GM19238 (cell line): ENCODE measurements around the gene ANXA6.
A peak's percentile ranks its signal among the peaks of the same experiment; 100 is the strongest.
"Not testable (repeated sequence)": the region's sequence is repeated elsewhere in the genome, so short reads cannot be mapped to it uniquely, and the experiment has no call there.

ENCODE experiments used
- DNase-seq: peaks from one replicate; pipeline ENCODE4 v3.0.0; 2011; ENCODE audit warnings: low spot score; ENCODE audit not compliant: insufficient read length

The ANXA6 gene

GRCh38 chr5:151181818-151182523 is 24.4 kb upstream of the ANXA6 start:
- DNase-seq, result no peak

- no peak for DNase-seq
Observed at GRCh38 chr5:151180291-151180690, 22.7 kb upstream of the ANXA6 start.

DNA sequence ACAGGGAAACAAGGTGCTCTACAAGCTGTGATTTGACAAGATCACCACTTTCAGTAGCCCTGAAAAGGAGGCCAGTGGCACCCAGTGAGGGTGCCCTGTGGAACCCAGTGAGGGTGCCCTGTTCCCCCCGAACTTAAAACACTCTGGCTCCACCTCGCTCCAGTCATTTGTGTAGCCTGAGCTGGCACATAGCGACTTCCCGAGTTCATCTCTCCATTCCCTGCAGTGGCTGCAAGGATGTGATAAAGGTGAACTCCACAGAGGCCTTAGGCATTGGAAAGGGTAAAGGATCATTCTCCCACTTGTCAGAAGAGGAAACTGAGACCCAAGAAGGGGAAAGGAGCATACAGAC is 21.9 kb upstream of the ANXA6 start:
- no peak for DNase-seq

DNA sequence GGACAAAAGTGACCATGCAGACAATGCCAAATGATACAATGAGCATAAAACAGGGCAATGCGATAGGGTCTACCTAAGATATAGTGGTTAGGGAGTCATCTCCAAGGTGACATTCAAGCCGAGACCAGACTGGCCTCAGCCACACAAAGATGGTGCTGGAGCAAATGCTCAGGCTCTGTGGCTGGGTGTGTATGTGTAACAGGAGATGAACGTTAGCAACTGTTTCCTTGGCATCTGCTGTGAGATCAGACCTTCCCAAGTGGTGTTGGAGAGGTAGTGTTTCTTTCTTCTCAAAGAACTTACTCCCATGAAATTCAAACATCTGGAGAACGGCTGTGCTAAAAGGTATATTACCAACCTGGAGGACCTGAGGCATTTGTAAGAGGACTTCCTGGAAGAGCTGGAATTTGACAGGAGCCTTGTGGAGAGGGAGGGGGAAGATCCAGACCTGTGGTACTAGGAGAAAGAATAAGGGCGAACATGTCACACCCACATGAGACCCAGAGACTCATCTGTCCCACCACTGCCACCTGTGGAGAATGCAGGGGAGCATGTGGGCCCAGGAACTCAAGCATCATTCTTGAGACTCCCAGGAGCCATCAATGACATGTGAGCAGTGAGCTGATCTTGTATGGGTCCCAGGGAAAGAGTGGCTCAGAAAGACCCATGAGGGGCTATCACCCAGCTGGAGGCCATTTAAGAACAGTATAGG is 21.4 kb upstream of the ANXA6 start:
- DNase-seq, result no peak

GRCh38 chr5:151178372-151178771 is 20.8 kb upstream of the ANXA6 start:
- DNase-seq, result no peak

DNA sequence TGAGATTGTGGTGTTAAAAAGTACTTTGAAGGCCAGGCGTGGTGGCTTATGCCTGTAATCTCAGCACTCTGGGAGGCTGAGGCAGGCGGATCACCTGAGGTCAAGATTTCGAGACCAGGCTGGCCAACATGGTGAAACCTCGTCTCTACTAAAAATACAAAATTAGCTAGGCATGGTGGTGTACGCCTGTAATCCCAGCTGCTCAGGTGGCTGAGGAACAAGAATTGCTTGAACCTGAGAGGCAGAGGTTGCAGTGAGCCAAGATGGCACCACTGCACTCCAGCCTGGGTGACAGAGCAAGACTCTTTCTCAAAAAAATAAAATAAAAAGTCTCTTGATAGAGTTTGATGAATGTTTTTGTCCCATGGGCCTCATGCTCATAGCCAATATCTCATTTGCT is 18.7 kb upstream of the ANXA6 start:
- not testable (repeated sequence) for DNase-seq

- DNase-seq, result no peak
Observed at GRCh38 chr5:151174612-151175101, 17.1 kb upstream of the ANXA6 start.

GRCh38 chr5:151173711-151174611 is 16.4 kb upstream of the ANXA6 start:
- no peak for DNase-seq

- no peak for DNase-seq
Observed at GRCh38 chr5:151171529-151171928, 13.9 kb upstream of the ANXA6 start.

DNA sequence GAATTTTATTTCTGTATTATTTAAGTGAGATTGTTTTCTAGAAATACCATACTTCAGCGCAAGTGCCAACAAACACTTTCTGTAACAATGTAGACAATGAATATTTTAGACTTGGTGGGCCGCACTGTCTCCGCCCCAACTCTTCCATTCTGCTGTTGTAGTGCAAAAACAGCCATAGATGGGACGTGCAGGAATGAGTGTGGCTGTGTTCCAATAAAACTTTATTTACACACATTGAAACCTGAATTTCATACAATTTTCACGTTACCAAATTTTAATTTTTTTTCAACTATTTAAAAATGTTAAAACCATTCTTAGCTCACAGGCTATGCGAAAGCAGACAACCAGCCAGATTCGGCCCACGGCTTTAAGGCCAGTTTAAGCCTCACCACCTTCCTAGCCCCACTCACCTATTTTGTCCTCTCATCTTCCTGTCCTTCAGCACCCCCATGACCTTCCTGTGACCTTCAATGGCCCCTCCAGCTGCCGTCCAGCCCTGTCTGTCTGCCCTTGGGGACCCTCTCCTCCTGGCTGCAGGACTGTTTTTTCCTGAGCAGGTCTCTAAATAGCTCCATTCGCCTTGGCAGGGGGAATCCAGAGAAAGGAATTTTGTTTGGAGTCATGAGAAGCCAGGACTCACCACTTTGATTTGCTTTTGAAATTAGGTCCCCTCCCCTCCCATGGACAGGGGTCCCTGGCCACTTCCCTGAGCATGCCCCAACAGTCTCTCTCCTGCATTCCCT is 11.2 kb upstream of the ANXA6 start:
- DNase-seq, result no peak

GRCh38 chr5:151167022-151167421 is 9.4 kb upstream of the ANXA6 start:
- DNase-seq, result no peak

DNA sequence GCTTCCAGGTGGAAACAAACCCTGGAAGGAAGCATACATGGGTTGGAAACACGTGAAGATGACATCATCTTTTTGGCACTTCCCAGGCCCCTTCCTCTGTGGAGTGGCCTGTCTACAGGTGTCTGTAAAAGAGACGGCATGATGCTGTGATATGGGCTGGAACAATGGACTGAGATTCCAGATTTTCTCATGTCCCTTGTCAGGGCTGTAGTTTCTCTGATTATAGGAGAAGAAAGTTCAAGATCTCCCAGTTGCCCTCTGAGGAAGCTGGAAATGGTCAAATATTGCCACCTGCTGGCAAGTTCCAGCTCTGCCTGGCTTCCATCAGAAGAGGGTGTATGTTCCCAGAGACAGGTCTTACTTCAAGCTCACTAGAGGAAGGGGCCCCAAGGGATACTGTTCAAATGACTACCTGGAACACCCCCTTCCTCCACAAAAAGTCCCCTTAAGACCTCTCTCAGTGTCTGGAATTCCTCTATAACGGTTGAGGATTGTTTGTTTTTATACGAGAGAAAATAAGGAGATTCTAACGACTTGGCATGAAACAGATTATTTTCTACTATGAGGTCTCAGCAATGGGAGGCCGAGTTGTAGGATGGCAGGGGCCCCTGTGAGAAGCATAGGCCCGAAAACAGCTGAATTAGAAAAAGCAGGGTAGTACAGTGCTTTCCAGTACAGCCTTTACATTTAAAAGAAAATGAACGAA is 7.3 kb upstream of the ANXA6 start:
- DNase-seq, result peak; percentile 58

- DNase-seq, result no peak
Observed at GRCh38 chr5:151162776-151163175, 5.2 kb upstream of the ANXA6 start.

DNA sequence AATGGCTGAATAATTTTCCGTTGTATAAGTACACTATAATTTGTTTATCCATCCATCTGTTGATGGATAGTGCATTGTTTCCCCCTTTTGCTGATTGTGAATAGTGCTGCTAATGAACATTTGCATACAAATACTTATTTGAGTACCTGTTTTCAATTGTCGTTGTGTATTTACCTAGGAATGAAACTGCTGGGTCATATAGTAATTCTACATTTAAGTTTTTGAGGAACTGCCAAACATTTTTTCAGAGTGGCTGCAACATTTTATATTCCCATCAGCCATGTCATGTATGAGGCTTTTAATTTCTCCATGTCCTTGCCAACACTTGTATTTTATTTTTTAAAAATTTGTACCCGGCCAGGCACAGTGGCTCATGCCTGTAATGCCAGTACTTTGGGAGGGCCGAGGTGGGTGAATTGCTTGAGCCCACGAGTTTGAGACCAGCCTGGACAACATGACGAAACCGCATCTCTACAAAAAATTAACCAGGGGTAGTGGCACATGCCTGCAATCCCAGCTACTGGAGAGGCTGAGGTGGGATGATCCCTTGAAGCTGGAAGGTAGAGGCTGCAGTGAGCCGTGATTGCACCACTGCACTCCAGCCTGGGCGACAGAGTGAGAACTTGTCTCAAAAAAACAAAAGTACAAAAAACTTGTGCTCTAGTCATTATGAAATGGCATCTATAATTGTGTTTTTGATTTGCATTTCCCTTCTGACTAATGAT is 2.2 kb upstream of the ANXA6 start:
- no peak for DNase-seq

- DNase-seq, result no peak
Observed at GRCh38 chr5:151158287-151158661, 695 bp upstream of the ANXA6 start.

DNA sequence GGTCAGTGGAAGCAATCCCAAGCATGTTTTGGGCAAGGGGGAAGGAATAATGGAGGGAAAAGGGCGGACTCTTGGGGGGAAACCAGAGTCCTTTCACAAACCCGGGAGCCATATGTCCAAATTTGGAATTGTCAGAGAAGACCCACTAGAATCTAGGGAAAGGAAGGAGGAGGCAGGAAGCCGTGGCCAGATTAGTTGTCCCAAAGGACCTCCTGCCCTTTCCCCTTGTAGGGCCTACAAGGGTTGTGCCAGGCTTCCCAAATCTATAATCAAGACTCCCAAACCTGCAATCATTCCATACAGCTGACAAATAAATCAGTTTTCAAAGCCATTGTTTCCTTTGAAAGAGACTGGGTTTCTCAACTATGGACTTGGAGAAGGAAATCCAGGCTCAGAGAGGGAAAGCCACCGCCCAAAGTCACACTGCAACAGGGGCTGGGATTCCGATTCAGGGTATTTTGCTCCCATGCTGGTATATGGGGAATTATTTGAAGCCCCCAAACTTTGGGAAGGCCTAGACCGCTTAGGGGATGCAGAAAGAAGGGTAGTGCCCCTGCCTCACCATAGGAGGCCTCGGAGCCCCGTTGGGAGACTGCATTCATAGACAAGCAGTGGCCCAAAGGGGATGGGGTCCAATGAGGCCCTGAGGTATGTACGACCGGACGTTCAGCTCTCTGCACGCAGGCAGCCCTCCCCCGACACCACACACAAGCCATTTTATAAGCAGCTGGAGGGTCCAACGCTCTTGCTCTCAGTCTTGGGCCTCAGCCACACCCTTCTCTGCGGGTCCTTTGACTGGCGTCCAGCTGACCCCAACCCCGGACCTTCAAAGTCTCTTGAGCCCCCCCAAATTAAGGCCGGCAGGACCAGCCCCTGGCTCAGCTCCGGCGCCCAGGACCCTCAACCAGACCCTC is 815 bp downstream of the ANXA6 start:
- DNase-seq, result no peak

- DNase-seq, result no peak
Observed at GRCh38 chr5:151155775-151156506, 1.6 kb downstream of the ANXA6 start.
